ENCODE measurements around the gene GALNT9. TPM values are rescaled to one million over a fixed set of nuclear protein-coding genes. Genes with fewer than 3 reads are reported as not detected.

GALNT9 gene
- total and polyA plus RNA-seq, 2 experiments from 2014 or later, result 0.33 to 1.4 TPM

- WGBS, 2 experiments (ENCODE audit: low coverage in 1 of 2, low lambda C conversion rate in 2 of 2, missing lambda C conversion rate in 2 of 2), result 56 to 63% methylated on average over 21 to 22 of the region's 22 CpGs
- DNase-seq, result no peak
- H3K4me3 ChIP-seq, result no peak overlapping the region
- in situ Hi-C loops (cut with MboI), result no loop called here
- no peak overlapping the region for H3K4me2 ChIP-seq (ENCODE audit: unreplicated experiment)
- H3K4me1 ChIP-seq (ENCODE audit: insufficient read depth), result no peaks in the 10 kb centered on the region
- no peak overlapping the region for H3K9ac ChIP-seq
- H4K20me1 ChIP-seq (ENCODE audit: insufficient read depth), result no peaks in the 10 kb centered on the region
- H3K27ac ChIP-seq, result no peak overlapping the region
- no peaks in the 10 kb centered on the region for H3K79me2 ChIP-seq (ENCODE audit: insufficient read depth)
- no peaks in the 10 kb centered on the region for H3K9me2 ChIP-seq (ENCODE audit: insufficient read depth)
- H3K27me3 ChIP-seq (replicated peaks; ENCODE audit: insufficient read depth), result peaks cover 18% of the 10 kb centered on the region
- H3F3A ChIP-seq (ENCODE audit: insufficient read depth), result no peaks in the 10 kb centered on the region
- H3K9me3 ChIP-seq (ENCODE audit: low read depth), result no peaks in the 10 kb centered on the region
- no peak overlapping the region for H2AFZ ChIP-seq
- no peaks in the 10 kb centered on the region for H3K36me3 ChIP-seq (ENCODE audit: low read depth)
- TF ChIP-seq EZH2phosphoT487 (IDR thresholded peaks at IDR 0.05; ENCODE audit: insufficient read depth, low read depth) (no peak), EZH2 (IDR thresholded peaks at IDR 0.05; ENCODE audit: insufficient read depth, poor library complexity, severe bottlenecking) (no peak)
Measured at GRCh38 chr12:132214891-132215290, 114.5 kb downstream of the GALNT9 start.

DNA sequence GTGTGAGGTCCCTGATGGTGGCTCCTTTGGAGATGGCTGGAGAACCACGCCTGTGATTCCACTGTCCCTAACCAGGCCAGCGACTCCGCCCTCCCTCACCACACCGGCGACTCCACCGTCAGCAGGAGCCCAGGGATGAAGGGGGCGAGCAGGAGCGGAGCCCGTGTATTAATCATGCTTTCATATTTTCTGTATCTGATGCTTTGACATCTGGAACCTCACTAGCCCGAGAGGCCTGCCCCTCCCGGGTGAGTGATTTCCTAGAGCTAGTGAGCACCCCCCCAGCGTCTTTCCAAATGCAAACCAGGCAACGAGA is 115.3 kb downstream of the GALNT9 start:
- WGBS, 2 experiments (ENCODE audit: low coverage in 1 of 2, low lambda C conversion rate in 2 of 2, missing lambda C conversion rate in 2 of 2), result 14 to 18% methylated on average over 13 of the region's 13 CpGs
- H3K9ac ChIP-seq, result no peak overlapping the region
- in situ Hi-C loops (cut with MboI), result no loop called here
- H3K4me3 ChIP-seq, result no peak overlapping the region
- TF ChIP-seq EZH2 (IDR thresholded peaks at IDR 0.05; ENCODE audit: insufficient read depth, poor library complexity, severe bottlenecking) (no peak), EZH2phosphoT487 (IDR thresholded peaks at IDR 0.05; ENCODE audit: insufficient read depth, low read depth) (no peak)
- peaks cover 18% of the 10 kb centered on the region for H3K27me3 ChIP-seq (replicated peaks; ENCODE audit: insufficient read depth)
- DNase-seq, result no peak
- H3K36me3 ChIP-seq (ENCODE audit: low read depth), result no peaks in the 10 kb centered on the region
- no peak overlapping the region for H3K4me2 ChIP-seq (ENCODE audit: unreplicated experiment)
- no peaks in the 10 kb centered on the region for H3F3A ChIP-seq (ENCODE audit: insufficient read depth)
- H4K20me1 ChIP-seq (ENCODE audit: insufficient read depth), result no peaks in the 10 kb centered on the region
- no peaks in the 10 kb centered on the region for H3K79me2 ChIP-seq (ENCODE audit: insufficient read depth)
- H3K27ac ChIP-seq, result no peak overlapping the region
- H2AFZ ChIP-seq, result no peak overlapping the region
- H3K9me3 ChIP-seq (ENCODE audit: low read depth), result no peaks in the 10 kb centered on the region
- H3K4me1 ChIP-seq (ENCODE audit: insufficient read depth), result no peaks in the 10 kb centered on the region
- no peaks in the 10 kb centered on the region for H3K9me2 ChIP-seq (ENCODE audit: insufficient read depth)

DNA sequence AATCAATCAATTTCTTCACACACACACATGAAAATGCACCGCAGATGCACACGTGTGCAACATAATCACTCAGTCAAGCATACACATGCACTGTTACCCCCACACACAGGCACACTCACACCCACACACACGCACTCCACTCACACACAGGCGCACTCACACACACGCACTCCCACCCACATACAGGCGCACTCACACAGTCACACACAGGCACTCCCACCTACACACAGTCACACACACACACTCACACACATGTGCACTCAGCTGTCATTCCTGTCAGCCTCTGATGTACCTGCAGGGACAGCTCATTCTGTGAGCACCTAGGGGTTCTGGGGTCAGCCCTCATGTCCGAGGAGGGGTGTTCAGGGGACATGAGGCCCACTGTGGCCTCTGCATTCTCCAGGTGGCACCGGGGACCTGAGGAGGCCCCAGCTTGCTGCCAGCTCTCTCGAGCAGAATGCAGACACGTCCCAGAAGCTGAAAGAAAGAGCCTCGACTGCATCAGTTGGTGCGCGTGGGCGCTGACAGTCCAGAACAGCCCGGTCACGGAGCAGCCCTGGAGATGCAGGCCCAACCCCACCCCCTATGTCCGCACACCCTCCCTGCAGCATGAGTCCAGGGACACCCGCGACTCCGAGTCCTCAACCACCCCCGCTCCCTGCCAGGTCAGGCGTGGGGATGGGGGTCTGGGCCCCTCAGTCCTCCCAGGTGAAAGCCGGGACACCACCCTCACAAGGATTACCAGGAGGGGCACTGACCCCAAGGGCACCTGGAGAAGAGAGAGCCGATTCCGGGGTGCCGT is 115.8 kb downstream of the GALNT9 start:
- no peak for DNase-seq
- Histone ChIP-seq H3K9me3 (ENCODE audit: low read depth) (no peaks in the 10 kb centered on the region), H3K4me3 (no peak overlapping the region), H3K4me1 (ENCODE audit: insufficient read depth) (no peaks in the 10 kb centered on the region), H3K27ac (no peak overlapping the region), H3K9ac (no peak overlapping the region), H4K20me1 (ENCODE audit: insufficient read depth) (no peaks in the 10 kb centered on the region), H3K36me3 (ENCODE audit: low read depth) (no peaks in the 10 kb centered on the region), H3F3A (ENCODE audit: insufficient read depth) (no peaks in the 10 kb centered on the region), H3K9me2 (ENCODE audit: insufficient read depth) (no peaks in the 10 kb centered on the region), H3K4me2 (ENCODE audit: unreplicated experiment) (no peak overlapping the region), H2AFZ (no peak overlapping the region), H3K79me2 (ENCODE audit: insufficient read depth) (no peaks in the 10 kb centered on the region), H3K27me3 (replicated peaks; ENCODE audit: insufficient read depth) (peaks cover 18% of the 10 kb centered on the region)
- in situ Hi-C loops (cut with MboI), result no loop called here
- no peak for TF ChIP-seq EZH2phosphoT487 (IDR thresholded peaks at IDR 0.05; ENCODE audit: insufficient read depth, low read depth)
- no peak for TF ChIP-seq EZH2 (IDR thresholded peaks at IDR 0.05; ENCODE audit: insufficient read depth, poor library complexity, severe bottlenecking)
- 70 to 72% methylated on average over 26 of the region's 26 CpGs for WGBS, 2 experiments (ENCODE audit: low coverage in 1 of 2, low lambda C conversion rate in 2 of 2, missing lambda C conversion rate in 2 of 2)

DNA sequence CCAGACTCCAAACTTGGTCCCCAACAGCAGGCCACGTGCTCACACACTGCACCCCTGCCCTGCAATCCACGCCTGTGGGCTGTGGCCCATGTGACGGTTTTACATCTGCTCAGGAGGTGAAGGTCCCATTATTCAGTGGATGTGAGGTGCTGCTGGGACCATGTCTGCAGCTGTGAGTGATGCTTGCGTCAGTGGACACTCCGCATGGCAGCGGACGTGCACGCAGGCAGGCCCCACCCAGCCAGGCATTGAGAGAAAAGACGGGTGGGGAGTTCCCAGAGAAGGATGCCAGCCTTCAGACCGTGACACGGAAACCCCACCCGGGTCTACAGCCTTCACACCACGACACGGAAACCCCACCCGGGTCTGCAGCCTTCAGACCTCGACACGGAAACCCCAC is 117.6 kb downstream of the GALNT9 start:
- H3K4me3 ChIP-seq, result no peak overlapping the region
- in situ Hi-C loops (cut with MboI), result no loop called here
- no peak overlapping the region for H2AFZ ChIP-seq
- DNase-seq, result no peak
- H3K9me2 ChIP-seq (ENCODE audit: insufficient read depth), result no peaks in the 10 kb centered on the region
- H3K9me3 ChIP-seq (ENCODE audit: low read depth), result no peaks in the 10 kb centered on the region
- no peak for TF ChIP-seq EZH2 (IDR thresholded peaks at IDR 0.05; ENCODE audit: insufficient read depth, poor library complexity, severe bottlenecking)
- TF ChIP-seq EZH2phosphoT487 (IDR thresholded peaks at IDR 0.05; ENCODE audit: insufficient read depth, low read depth), result no peak
- no peak overlapping the region for H3K4me2 ChIP-seq (ENCODE audit: unreplicated experiment)
- no peaks in the 10 kb centered on the region for H3K36me3 ChIP-seq (ENCODE audit: low read depth)
- 79 to 83% methylated on average over 10 to 17 of the region's 17 CpGs for WGBS, 2 experiments (ENCODE audit: low coverage in 1 of 2, low lambda C conversion rate in 2 of 2, missing lambda C conversion rate in 2 of 2)
- peaks cover 16% of the 10 kb centered on the region for H3K27me3 ChIP-seq (replicated peaks; ENCODE audit: insufficient read depth)
- H4K20me1 ChIP-seq (ENCODE audit: insufficient read depth), result no peaks in the 10 kb centered on the region
- H3K79me2 ChIP-seq (ENCODE audit: insufficient read depth), result no peaks in the 10 kb centered on the region
- no peak overlapping the region for H3K9ac ChIP-seq
- H3F3A ChIP-seq (ENCODE audit: insufficient read depth), result no peaks in the 10 kb centered on the region
- no peaks in the 10 kb centered on the region for H3K4me1 ChIP-seq (ENCODE audit: insufficient read depth)
- no peak overlapping the region for H3K27ac ChIP-seq
